HEK293 (cell line): ENCODE measurements around the gene NFKBIA.

ENCODE experiments used
- CTCF ChIA-PET: fragments of 350-600 bp; formaldehyde crosslinking; extraction: SDS; loops from one replicate; lab custom pipeline; 2021; ENCODE audit warnings: antibody characterized with exemption; lab: Yijun Ruan, JAX
- POLR2A ChIA-PET: fragments of 300-600 bp; formaldehyde crosslinking; extraction: SDS; loops from one replicate; lab custom pipeline; 2020; ENCODE audit warnings: antibody characterized with exemption, inconsistent platforms; lab: Yijun Ruan, JAX
- H3K27ac ChIP-seq: fragments of 200-500 bp; sonication (Bioruptor generic); 2 replicates; pipeline ENCODE4 v1.5.1; 2014; ENCODE audit warnings: low read depth, low read length, control low read depth, inconsistent platforms; ENCODE audit errors: extremely low read depth
- H3K36me3 ChIP-seq, 2 experiments: fragments of 200-500 bp in 1 of 2; sonication (Bioruptor generic) in 1 of 2; 1 replicate in 1 of 2; 2 replicates in 1 of 2; pipeline ENCODE4 v1.5.1; 2014 to 2017; ENCODE audit warnings: inconsistent platforms in 2 of 2, low read length in 2 of 2; ENCODE audit not compliant: control insufficient read depth in 2 of 2, insufficient read depth in 1 of 2
- H3K4me1 ChIP-seq: fragments of 200-500 bp; sonication (Bioruptor generic); 2 replicates; pipeline ENCODE4 v1.5.1; 2014; ENCODE audit warnings: mild to moderate bottlenecking, low read length, inconsistent platforms; ENCODE audit not compliant: control insufficient read depth, insufficient read depth
- H3K4me3 ChIP-seq: 2 replicates; pipeline ENCODE4 v1.5.1; 2011; ENCODE audit warnings: low read depth, mild to moderate bottlenecking, control low read depth, low read length, moderate library complexity
- H3K9me3 ChIP-seq: fragments of 200-500 bp; sonication (Bioruptor generic); 2 replicates; pipeline ENCODE4 v1.5.1; 2014; ENCODE audit warnings: low read depth, low read length, inconsistent platforms; ENCODE audit not compliant: control insufficient read depth, insufficient read depth
- GFI1B ChIP-seq: fragments of 450-650 bp; formaldehyde crosslinking; IDR thresholded peaks from 2 replicates; pipeline ENCODE4 v1.5.1; 2016; ENCODE audit warnings: missing biosample characterization, missing genetic modification characterization
- GLIS2 ChIP-seq: fragments of 450-650 bp; formaldehyde crosslinking; IDR thresholded peaks from 2 replicates; pipeline ENCODE4 v1.5.1; 2016; ENCODE audit warnings: missing biosample characterization, missing genetic modification characterization
- KLF10 ChIP-seq: fragments of 450-650 bp; IDR thresholded peaks from 2 replicates; pipeline ENCODE4 v1.5.1; 2018; ENCODE audit warnings: missing biosample characterization, mild to moderate bottlenecking, missing genetic modification characterization
- KLF16 ChIP-seq: fragments of 450-650 bp; formaldehyde crosslinking; IDR thresholded peaks from 2 replicates; pipeline ENCODE4 v1.5.1; 2017; ENCODE audit warnings: missing biosample characterization, missing genetic modification characterization
- WT1 ChIP-seq: fragments of 450-650 bp; formaldehyde crosslinking; IDR thresholded peaks from 2 replicates; pipeline ENCODE4 v1.5.1; 2016; ENCODE audit warnings: missing biosample characterization, missing genetic modification characterization
- ZBTB8A ChIP-seq: fragments of 450-650 bp; formaldehyde crosslinking; IDR thresholded peaks from 2 replicates; pipeline ENCODE4 v1.5.1; 2016; ENCODE audit warnings: missing biosample characterization, missing genetic modification characterization
- ZNF184 ChIP-seq: fragments of 450-650 bp; IDR thresholded peaks from 2 replicates; pipeline ENCODE4 v1.5.1; 2018; ENCODE audit warnings: missing biosample characterization, mild to moderate bottlenecking, missing genetic modification characterization
- ZNF211 ChIP-seq: fragments of 450-650 bp; formaldehyde crosslinking; IDR thresholded peaks from 2 replicates; pipeline ENCODE4 v1.5.1; 2016; ENCODE audit warnings: low read depth, missing biosample characterization, missing genetic modification characterization
- ZNF24 ChIP-seq: fragments of 450-650 bp; formaldehyde crosslinking; IDR thresholded peaks from 2 replicates; pipeline ENCODE4 v1.5.1; 2016; ENCODE audit warnings: missing biosample characterization, missing genetic modification characterization
- ZNF335 ChIP-seq: fragments of 450-650 bp; formaldehyde crosslinking; conservative IDR thresholded peaks from 2 replicates; pipeline ENCODE4 v1.5.1; 2016; ENCODE audit warnings: missing biosample characterization, missing genetic modification characterization
- ZNF350 ChIP-seq: fragments of 450-650 bp; formaldehyde crosslinking; IDR thresholded peaks from 2 replicates; pipeline ENCODE4 v1.5.0; 2017; ENCODE audit warnings: missing biosample characterization, mild to moderate bottlenecking, missing genetic modification characterization
- ZNF514 ChIP-seq: fragments of 450-650 bp; formaldehyde crosslinking; IDR thresholded peaks from 2 replicates; pipeline ENCODE4 v1.5.1; 2016; ENCODE audit warnings: missing biosample characterization, missing genetic modification characterization
- ZNF76 ChIP-seq: fragments of 450-650 bp; formaldehyde crosslinking; IDR thresholded peaks from 2 replicates; pipeline ENCODE4; 2016; ENCODE audit warnings: low read depth, missing biosample characterization, missing genetic modification characterization, borderline replicate concordance
- ZNF792 ChIP-seq: fragments of 450-650 bp; formaldehyde crosslinking; IDR thresholded peaks from 2 replicates; pipeline ENCODE4 v1.5.1; 2016; ENCODE audit warnings: missing biosample characterization, missing genetic modification characterization
- ZSCAN30 ChIP-seq: fragments of 450-650 bp; IDR thresholded peaks from 2 replicates; pipeline ENCODE4 v1.5.1; 2018; ENCODE audit warnings: missing biosample characterization, mild to moderate bottlenecking, missing genetic modification characterization, moderate library complexity
- TF ChIP-seq, protein P1 (sequence below): fragments of 450-650 bp; formaldehyde crosslinking; IDR thresholded peaks from 2 replicates; pipeline ENCODE4 v1.5.1; 2016; ENCODE audit warnings: missing biosample characterization, missing genetic modification characterization, low read depth
- TF ChIP-seq, protein P2 (sequence below): fragments of 450-650 bp; formaldehyde crosslinking; IDR thresholded peaks from 2 replicates; pipeline ENCODE4 v1.5.1; 2017; ENCODE audit warnings: missing biosample characterization, missing genetic modification characterization
- TF ChIP-seq, protein P3 (sequence below): fragments of 450-650 bp; formaldehyde crosslinking; IDR thresholded peaks from 2 replicates; pipeline ENCODE4 v1.5.1; 2016; ENCODE audit warnings: missing biosample characterization, missing genetic modification characterization, borderline replicate concordance
- TF ChIP-seq, protein P4 (sequence below): fragments of 450-650 bp; formaldehyde crosslinking; IDR thresholded peaks from 2 replicates; pipeline ENCODE4 v1.5.1; 2016; ENCODE audit warnings: missing biosample characterization, missing genetic modification characterization

Gene NFKBIA

DNA sequence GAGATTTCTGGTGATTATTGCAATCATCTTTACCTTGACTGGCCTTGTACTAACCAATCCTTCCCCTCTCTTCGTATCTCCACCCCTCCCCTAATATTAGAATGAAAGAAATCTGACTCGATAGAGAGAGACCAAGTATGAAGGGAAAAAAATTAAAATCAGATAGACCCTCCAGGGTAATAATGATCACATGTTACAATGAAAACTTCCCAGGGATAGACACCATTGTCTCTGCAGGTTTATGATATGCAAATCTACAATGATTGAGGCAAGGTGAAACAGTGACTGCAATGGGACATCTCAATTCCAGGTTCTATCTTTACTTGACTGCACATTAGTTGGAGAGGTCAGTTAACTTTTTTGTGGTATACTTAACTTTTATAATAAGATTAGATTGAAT, 1.5 kb upstream of the NFKBIA start:
- H3K4me1 ChIP-seq, result 0 out of 2 replicates have a peak, but pooled peaks cover 4% of the 10 kb centered on the region
- TF ChIP-seq, protein P1, sequence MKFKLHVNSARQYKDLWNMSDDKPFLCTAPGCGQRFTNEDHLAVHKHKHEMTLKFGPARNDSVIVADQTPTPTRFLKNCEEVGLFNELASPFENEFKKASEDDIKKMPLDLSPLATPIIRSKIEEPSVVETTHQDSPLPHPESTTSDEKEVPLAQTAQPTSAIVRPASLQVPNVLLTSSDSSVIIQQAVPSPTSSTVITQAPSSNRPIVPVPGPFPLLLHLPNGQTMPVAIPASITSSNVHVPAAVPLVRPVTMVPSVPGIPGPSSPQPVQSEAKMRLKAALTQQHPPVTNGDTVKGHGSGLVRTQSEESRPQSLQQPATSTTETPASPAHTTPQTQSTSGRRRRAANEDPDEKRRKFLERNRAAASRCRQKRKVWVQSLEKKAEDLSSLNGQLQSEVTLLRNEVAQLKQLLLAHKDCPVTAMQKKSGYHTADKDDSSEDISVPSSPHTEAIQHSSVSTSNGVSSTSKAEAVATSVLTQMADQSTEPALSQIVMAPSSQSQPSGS (tag by site-specific recombination), result no peak
- no peaks in the 10 kb centered on the region for H3K9me3 ChIP-seq
- H3K27ac ChIP-seq, result no peak overlapping the region
- H3K4me3 ChIP-seq, result no peak overlapping the region
- ChIA-PET CTCF (interaction anchor here (0.6 to 3.5 kb wide), 14 partner anchors 9 to 268 kb away, joined by 3 to 12 read pairs (median 6); no protein-coding TSS in a partner anchor), POLR2A (interaction anchor here (3.0 kb wide), 1 partner anchor 420 kb away, joined by 13 read pairs; the partner anchor contains the start of gene BRMS1L)
- peaks cover 15 to 26% of the 10 kb centered on the region in 2 experiments for H3K36me3 ChIP-seq

DNA sequence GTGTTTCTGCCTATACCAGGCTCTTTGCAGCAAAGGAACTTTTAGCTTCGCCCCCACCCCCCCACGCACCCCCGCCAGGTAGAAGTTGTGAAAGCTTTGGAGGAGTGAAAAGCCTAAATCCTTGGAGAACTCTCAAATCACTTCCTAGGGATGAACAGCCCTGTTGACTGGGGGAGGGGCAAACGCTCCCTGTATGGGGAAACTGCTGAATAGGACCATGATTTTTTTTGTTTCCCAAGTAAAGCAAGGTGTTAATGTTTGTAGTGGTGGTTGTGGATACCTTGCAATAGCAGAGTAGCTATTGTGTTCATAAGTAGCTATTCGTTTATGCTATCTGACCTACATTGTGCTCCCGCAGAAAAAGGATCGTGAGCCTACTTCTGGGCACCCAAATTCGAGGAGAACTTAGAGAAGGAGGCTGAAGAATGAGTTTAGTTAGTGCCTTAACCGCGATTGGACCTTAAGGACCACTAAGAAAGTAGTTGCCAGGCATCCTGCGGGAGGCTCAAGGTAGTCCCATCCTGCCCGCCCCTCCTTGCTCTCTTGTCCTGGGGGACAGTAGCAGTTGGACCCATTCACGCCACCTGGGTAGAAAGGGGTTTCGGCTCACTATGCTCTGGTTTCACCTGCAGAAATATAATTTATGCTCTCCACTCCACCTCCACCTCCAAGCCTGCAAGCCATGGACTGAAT, 901 bp upstream of the NFKBIA start:
- Histone ChIP-seq H3K36me3 (peaks cover 15 to 32% of the 10 kb centered on the region in 2 experiments), H3K4me1 (0 out of 2 replicates have a peak, but pooled peaks cover 4% of the 10 kb centered on the region), H3K27ac (peak overlapping the region; percentile 100; the same call in 1 of the 2 replicates), H3K9me3 (no peaks in the 10 kb centered on the region)
- ChIA-PET CTCF (interaction anchor here (0.6 to 3.5 kb wide), 17 partner anchors 10 to 733 kb away, joined by 3 to 12 read pairs (median 5); partner anchors contain the start of genes INSM2 and SRP54), POLR2A (interaction anchor here (0.6 to 3.9 kb wide), 11 partner anchors 11 to 421 kb away, joined by 3 to 38 read pairs (median 8); partner anchors contain the start of genes BRMS1L, PPP2R3C, PRORP and PSMA6)
- TF ChIP-seq ZNF350 (tag by site-specific recombination) (no peak), ZBTB8A (tag by site-specific recombination) (peak; percentile 32), ZNF335 (peak; percentile 7; the same call in 1 of the 2 replicates)
- TF ChIP-seq, all 188 proteins: peak for 2
- peak overlapping the region; percentile 96 for H3K4me3 ChIP-seq

DNA sequence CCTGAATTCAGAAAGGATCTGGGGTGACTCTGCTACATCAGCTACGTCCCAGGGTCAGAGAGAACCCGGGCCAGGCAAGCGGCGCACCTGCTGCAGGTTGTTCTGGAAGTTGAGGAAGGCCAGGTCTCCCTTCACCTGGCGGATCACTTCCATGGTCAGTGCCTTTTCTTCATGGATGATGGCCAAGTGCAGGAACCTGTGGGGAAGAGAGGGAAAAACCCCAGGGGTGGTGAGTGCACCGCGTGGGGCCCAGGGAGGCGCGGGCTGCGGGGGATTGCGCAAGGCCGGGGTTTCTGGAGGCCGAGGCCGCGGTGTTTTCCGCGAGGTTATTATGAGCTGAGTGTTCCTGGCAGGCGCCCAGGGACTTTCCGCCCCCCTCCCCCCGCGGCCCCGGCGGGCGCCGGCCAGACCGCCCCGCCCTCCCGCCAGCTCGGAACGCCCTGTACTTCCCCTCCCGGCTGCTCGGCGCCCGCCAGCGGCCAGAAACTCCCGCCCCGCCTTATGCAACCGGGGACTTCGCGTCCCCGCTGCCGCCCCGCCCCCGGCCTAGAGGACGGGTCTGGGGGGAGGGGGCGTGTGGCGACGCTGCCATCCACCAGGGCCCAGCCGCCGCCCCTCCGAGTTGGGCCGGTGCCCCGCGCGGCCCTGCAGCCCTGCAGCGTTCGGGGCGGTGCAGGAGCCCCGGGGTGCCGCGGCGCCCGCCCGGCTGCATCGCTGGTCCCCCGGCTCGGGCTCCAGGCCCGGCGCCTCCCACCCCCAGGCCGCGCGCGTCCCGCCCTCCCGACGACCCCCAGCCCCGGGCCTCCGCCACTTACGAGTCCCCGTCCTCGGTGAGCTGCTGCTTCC, 723 bp downstream of the NFKBIA start:
- ChIA-PET CTCF (interaction anchor here (0.6 to 3.5 kb wide), 16 partner anchors 10 to 282 kb away, joined by 3 to 12 read pairs (median 4); partner anchors contain the start of genes PPP2R3C, PRORP and PSMA6), POLR2A (interaction anchor here (0.5 to 3.9 kb wide), 19 partner anchors 10 to 704 kb away, joined by 3 to 38 read pairs (median 6); partner anchors contain the start of genes BRMS1L, PPP2R3C, PRORP and PSMA6)
- peak overlapping the region; percentile 100 for H3K27ac ChIP-seq
- peak overlapping the region; percentile 96 for H3K4me3 ChIP-seq
- 0 out of 2 replicates have a peak, but pooled peaks cover 4% of the 10 kb centered on the region for H3K4me1 ChIP-seq
- H3K36me3 ChIP-seq, result peaks cover 15 to 38% of the 10 kb centered on the region in 2 experiments
- H3K9me3 ChIP-seq, result no peaks in the 10 kb centered on the region
- TF ChIP-seq KLF10 (tag by site-specific recombination) (0 out of 2 replicates have a peak, but pooled peaks have one; percentile 32), WT1 (tag by site-specific recombination) (peak; percentile 61; the same call in 1 of the 2 replicates), ZBTB8A (tag by site-specific recombination) (peak; percentile 85), ZNF792 (tag by site-specific recombination) (no peak), GFI1B (no peak), ZNF24 (tag by site-specific recombination) (0 out of 2 replicates have a peak, but pooled peaks have one; percentile 20), ZSCAN30 (tag by site-specific recombination) (0 out of 2 replicates have a peak, but pooled peaks have one; percentile 68), ZNF184 (tag by site-specific recombination) (no peak), ZNF76 (tag by site-specific recombination) (peak; percentile 32; the same call in 1 of the 2 replicates), ZNF514 (no peak), GLIS2 (tag by site-specific recombination) (peak; percentile 86), ZNF211 (no peak), KLF16 (tag by site-specific recombination) (peak; percentile 74)
- TF ChIP-seq, protein P2, sequence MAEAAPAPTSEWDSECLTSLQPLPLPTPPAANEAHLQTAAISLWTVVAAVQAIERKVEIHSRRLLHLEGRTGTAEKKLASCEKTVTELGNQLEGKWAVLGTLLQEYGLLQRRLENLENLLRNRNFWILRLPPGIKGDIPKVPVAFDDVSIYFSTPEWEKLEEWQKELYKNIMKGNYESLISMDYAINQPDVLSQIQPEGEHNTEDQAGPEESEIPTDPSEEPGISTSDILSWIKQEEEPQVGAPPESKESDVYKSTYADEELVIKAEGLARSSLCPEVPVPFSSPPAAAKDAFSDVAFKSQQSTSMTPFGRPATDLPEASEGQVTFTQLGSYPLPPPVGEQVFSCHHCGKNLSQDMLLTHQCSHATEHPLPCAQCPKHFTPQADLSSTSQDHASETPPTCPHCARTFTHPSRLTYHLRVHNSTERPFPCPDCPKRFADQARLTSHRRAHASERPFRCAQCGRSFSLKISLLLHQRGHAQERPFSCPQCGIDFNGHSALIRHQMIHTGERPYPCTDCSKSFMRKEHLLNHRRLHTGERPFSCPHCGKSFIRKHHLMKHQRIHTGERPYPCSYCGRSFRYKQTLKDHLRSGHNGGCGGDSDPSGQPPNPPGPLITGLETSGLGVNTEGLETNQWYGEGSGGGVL, result peak; percentile 88
- TF ChIP-seq, protein P3, sequence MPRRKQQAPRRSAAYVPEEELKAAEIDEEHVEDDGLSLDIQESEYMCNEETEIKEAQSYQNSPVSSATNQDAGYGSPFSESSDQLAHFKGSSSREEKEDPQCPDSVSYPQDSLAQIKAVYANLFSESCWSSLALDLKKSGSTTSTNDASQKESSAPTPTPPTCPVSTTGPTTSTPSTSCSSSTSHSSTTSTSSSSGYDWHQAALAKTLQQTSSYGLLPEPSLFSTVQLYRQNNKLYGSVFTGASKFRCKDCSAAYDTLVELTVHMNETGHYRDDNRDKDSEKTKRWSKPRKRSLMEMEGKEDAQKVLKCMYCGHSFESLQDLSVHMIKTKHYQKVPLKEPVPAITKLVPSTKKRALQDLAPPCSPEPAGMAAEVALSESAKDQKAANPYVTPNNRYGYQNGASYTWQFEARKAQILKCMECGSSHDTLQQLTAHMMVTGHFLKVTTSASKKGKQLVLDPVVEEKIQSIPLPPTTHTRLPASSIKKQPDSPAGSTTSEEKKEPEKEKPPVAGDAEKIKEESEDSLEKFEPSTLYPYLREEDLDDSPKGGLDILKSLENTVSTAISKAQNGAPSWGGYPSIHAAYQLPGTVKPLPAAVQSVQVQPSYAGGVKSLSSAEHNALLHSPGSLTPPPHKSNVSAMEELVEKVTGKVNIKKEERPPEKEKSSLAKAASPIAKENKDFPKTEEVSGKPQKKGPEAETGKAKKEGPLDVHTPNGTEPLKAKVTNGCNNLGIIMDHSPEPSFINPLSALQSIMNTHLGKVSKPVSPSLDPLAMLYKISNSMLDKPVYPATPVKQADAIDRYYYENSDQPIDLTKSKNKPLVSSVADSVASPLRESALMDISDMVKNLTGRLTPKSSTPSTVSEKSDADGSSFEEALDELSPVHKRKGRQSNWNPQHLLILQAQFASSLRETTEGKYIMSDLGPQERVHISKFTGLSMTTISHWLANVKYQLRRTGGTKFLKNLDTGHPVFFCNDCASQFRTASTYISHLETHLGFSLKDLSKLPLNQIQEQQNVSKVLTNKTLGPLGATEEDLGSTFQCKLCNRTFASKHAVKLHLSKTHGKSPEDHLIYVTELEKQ, result peak; percentile 14; the same call in 1 of the 2 replicates
- TF ChIP-seq, protein P4, sequence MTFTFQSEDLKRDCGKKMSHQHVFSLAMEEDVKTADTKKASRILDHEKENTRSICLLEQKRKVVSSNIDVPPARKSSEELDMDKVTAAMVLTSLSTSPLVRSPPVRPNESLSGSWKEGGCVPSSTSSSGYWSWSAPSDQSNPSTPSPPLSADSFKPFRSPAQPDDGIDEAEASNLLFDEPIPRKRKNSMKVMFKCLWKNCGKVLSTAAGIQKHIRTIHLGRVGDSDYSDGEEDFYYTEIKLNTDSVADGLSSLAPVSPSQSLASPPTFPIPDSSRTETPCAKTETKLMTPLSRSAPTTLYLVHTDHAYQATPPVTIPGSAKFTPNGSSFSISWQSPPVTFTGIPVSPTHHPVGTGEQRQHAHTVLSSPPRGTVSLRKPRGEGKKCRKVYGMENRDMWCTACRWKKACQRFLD (tag by site-specific recombination), result no peak
